Fibroblast of lung (primary cell): ENCODE data around the gene CHM.

Experiments
- EZH2 ChIP-seq: IDR thresholded peaks from 2 replicates; pipeline ENCODE4 v1.5.1; 2012; ENCODE audit warnings: low read length, control low read depth, mild to moderate bottlenecking; ENCODE audit errors: missing control alignments
- TF ChIP-seq, protein P1 (sequence below), 2 donors: IDR thresholded peaks in 1 of 2; conservative IDR thresholded peaks in 1 of 2; 1 replicate in 1 of 2; 2 replicates in 1 of 2; pipeline ENCODE4 v1.5.1; 2011 to 2012; ENCODE audit warnings: low read length in 2 of 2, control low read depth in 1 of 2, inconsistent platforms in 1 of 2, low read depth in 1 of 2, mild to moderate bottlenecking in 1 of 2

DNA sequence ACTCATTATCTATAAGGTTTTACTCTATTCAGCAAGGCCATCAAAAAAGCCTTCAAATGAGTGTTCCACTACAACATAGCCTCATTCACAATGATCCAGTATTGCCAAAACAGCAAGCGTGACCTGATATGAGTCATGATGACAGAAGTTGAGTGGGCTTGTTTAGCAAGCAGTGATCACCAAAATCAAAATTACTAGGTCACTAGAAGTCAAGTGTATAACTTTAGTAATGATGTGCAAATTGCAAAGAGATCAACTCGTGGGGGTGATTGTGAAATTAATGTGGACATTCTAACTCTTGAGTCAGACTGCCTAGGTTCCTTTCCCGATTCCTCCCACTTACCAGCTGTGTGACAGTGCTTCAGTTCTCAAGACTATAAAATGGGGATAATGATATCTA, 124.5 kb downstream of the CHM start:
- TF ChIP-seq, protein P1, sequence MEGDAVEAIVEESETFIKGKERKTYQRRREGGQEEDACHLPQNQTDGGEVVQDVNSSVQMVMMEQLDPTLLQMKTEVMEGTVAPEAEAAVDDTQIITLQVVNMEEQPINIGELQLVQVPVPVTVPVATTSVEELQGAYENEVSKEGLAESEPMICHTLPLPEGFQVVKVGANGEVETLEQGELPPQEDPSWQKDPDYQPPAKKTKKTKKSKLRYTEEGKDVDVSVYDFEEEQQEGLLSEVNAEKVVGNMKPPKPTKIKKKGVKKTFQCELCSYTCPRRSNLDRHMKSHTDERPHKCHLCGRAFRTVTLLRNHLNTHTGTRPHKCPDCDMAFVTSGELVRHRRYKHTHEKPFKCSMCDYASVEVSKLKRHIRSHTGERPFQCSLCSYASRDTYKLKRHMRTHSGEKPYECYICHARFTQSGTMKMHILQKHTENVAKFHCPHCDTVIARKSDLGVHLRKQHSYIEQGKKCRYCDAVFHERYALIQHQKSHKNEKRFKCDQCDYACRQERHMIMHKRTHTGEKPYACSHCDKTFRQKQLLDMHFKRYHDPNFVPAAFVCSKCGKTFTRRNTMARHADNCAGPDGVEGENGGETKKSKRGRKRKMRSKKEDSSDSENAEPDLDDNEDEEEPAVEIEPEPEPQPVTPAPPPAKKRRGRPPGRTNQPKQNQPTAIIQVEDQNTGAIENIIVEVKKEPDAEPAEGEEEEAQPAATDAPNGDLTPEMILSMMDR (conservative IDR thresholded peaks at IDR 0.05 in 1 of 2, IDR thresholded peaks at IDR 0.05 in 1 of 2; ENCODE audit: low read depth in 1 of 2, low read length in 2 of 2) = no peak
- no peak for TF ChIP-seq EZH2
